Calu3 (cell line): ENCODE measurements around the gene ACAP2. TPM values are rescaled to one million over a fixed set of nuclear protein-coding genes. Genes with fewer than 3 reads are reported as not detected.

Experiments
- BruUV-seq: library from RNA; stranded (reverse); fragments of 400-500 nt; replicated peaks from 2 replicates; lab custom pipeline; 2021; lab: Mats Ljungman, UMichigan
- CTCF ChIA-PET: fragments of 300-600 bp; sonication (Branson Sonifier 250); formaldehyde crosslinking; loops from one replicate; lab custom pipeline; 2022; ENCODE audit warnings: antibody characterized with exemption; lab: Charles Lee
- DNase-seq: peaks from one replicate; pipeline ENCODE4 v3.0.0; 2022
- H3K27ac Mint-ChIP-seq: one replicate; pipeline ENCODE4 v1.8.0; 2022; ENCODE audit warnings: mixed read lengths; ENCODE audit not compliant: unreplicated experiment
- H3K27me3 Mint-ChIP-seq: one replicate; pipeline ENCODE4 v1.8.0; 2022; ENCODE audit warnings: mixed read lengths; ENCODE audit not compliant: unreplicated experiment
- H3K36me3 Mint-ChIP-seq: one replicate; pipeline ENCODE4 v1.8.0; 2022; ENCODE audit warnings: mild to moderate bottlenecking, moderate library complexity, mixed read lengths; ENCODE audit not compliant: insufficient read depth, unreplicated experiment
- H3K4me1 Mint-ChIP-seq: one replicate; pipeline ENCODE4 v1.8.0; 2022; ENCODE audit warnings: mild to moderate bottlenecking, low read depth, mixed read lengths; ENCODE audit not compliant: unreplicated experiment
- H3K4me3 Mint-ChIP-seq: one replicate; pipeline ENCODE4 v1.8.0; 2022; ENCODE audit warnings: mild to moderate bottlenecking, low read depth, moderate library complexity, mixed read lengths; ENCODE audit not compliant: unreplicated experiment
- H3K9me3 Mint-ChIP-seq: one replicate; pipeline ENCODE4 v1.8.0; 2022; ENCODE audit warnings: low read depth, mixed read lengths; ENCODE audit not compliant: unreplicated experiment
- CTCF ChIP-seq: fragments of 200-600 bp; IDR thresholded peaks from one replicate; pipeline ENCODE4 v1.8.0; 2022; ENCODE audit warnings: antibody characterized with exemption; ENCODE audit not compliant: unreplicated experiment
- intact Hi-C: fragments of 100-400 bp; cut with micrococcal nuclease; formaldehyde crosslinking; loops from one replicate; pipeline ENCODE4 v1.10.0; 2022; ENCODE audit not compliant: unreplicated experiment
- total RNA-seq: library from RNA; stranded (reverse); gene quantifications from 2 replicates; pipeline ENCODE4 v1.2.3, GENCODE V29; 2022

ACAP2 gene
- total RNA-seq, 1 experiment from 2014 or later, result 74.0 TPM

GRCh38 chr3:195270817-195271409, 171.9 kb downstream of the ACAP2 start, which contains the start of gene XXYLT1:
TSS of gene XXYLT1 (minus strand) at chr3:195271159. CDS start at chr3:195271058, 101 bp downstream.
- no peaks in the 10 kb centered on the region for H3K9me3 Mint-ChIP-seq

GRCh38 chr3:195270079-195270816, 172.6 kb downstream of the ACAP2 start:
- H3K4me1 Mint-ChIP-seq, result peaks cover 37% of the 10 kb centered on the region
- TF ChIP-seq CTCF, result no peak
- H3K27ac Mint-ChIP-seq, result peak overlapping the region; percentile 25
- H3K27me3 Mint-ChIP-seq, result no peaks in the 10 kb centered on the region
- intact Hi-C loops, result loop anchor here (5.0 kb wide), 1 partner anchor 172 kb away; the partner anchor contains the start of gene ACAP2
- no peaks in the 10 kb centered on the region for H3K9me3 Mint-ChIP-seq
- DNase-seq, result peak; percentile 75
- CTCF ChIA-PET, result interaction anchor here (0.6 to 2.9 kb wide), 18 partner anchors 14 to 598 kb away, joined by 3 to 36 read pairs (median 4); partner anchors contain the start of genes ACAP2, LSG1 and PPP1R2
- H3K36me3 Mint-ChIP-seq, result peaks cover 45% of the 10 kb centered on the region
- H3K4me3 Mint-ChIP-seq, result peak overlapping the region; percentile 85
- no TSS peak for BruUV-seq

More at GRCh38 chr3:195270817-195271409, 171.9 kb downstream of the ACAP2 start, which contains the start of gene XXYLT1:
- H3K27me3 Mint-ChIP-seq, result no peaks in the 10 kb centered on the region
- no TSS peak for BruUV-seq
- H3K4me1 Mint-ChIP-seq, result peaks cover 37% of the 10 kb centered on the region
- peak; percentile 97 for DNase-seq
- H3K36me3 Mint-ChIP-seq, result peaks cover 45% of the 10 kb centered on the region
- H3K4me3 Mint-ChIP-seq, result peak within 1 kb of the TSS; percentile 85
- CTCF ChIA-PET, result interaction anchor here (0.6 to 2.9 kb wide), 43 partner anchors 8 to 1131 kb away, joined by 3 to 36 read pairs (median 4); partner anchors contain the start of genes ACAP2, LSG1 and PPP1R2
- peak; percentile 84 for TF ChIP-seq CTCF
- H3K27ac Mint-ChIP-seq, result peak within 1 kb of the TSS; percentile 71
- intact Hi-C loops, result loop anchor here (1.0 to 5.0 kb wide), 3 partner anchors 171 to 251 kb away; partner anchors contain the start of gene ACAP2

GRCh38 chr3:195269375-195270078, 173.3 kb downstream of the ACAP2 start:
- CTCF ChIA-PET, result interaction anchor here (0.9 to 2.9 kb wide), 8 partner anchors 122 to 597 kb away, joined by 3 to 36 read pairs (median 10); partner anchors contain the start of genes ACAP2, LSG1 and PPP1R2
- H3K9me3 Mint-ChIP-seq, result no peaks in the 10 kb centered on the region
- no peaks in the 10 kb centered on the region for H3K27me3 Mint-ChIP-seq
- DNase-seq, result no peak
- TSS peak; percentile 24 for BruUV-seq
- TF ChIP-seq CTCF, result no peak
- intact Hi-C loops, result loop anchor here (5.0 kb wide), 1 partner anchor 173 kb away; the partner anchor contains the start of gene ACAP2
- H3K4me1 Mint-ChIP-seq, result peaks cover 37% of the 10 kb centered on the region
- H3K27ac Mint-ChIP-seq, result peak overlapping the region; percentile 25
- H3K36me3 Mint-ChIP-seq, result peaks cover 45% of the 10 kb centered on the region
- peak overlapping the region; percentile 85 for H3K4me3 Mint-ChIP-seq
